ENCODE measurements around the gene CTNNA3.
"Not testable (repeated sequence)": the region's sequence is repeated elsewhere in the genome, so short reads cannot be mapped to it uniquely, and the experiment has no call there.

The CTNNA3 gene

GRCh38 chr10:67257018-67257417 lies 439.0 kb downstream of the CTNNA3 start:
- no peak for DNase-seq

GRCh38 chr10:67250686-67251085 lies 445.3 kb downstream of the CTNNA3 start:
- no peak for DNase-seq

GRCh38 chr10:67246066-67246555 lies 449.9 kb downstream of the CTNNA3 start:
- no peak for DNase-seq

DNA sequence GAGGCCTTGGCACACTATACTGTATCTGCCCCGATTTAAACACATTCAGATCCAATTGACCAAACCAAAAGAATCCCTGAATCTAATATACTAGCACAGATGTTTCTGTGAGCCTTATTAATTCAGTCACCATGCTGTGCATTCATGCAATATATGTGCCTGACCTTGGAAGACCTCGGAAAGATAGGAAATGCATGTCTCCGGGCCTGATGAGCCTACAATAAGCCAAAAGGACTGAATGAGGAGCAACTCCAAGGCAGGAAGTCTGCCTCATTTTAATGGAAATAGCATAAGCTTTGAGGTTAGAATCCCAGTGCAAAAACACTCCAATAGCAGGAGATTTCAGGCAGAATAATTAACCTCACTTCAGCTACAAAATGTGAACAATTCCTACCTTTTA lies 453.5 kb downstream of the CTNNA3 start:
- no peak for DNase-seq

DNA sequence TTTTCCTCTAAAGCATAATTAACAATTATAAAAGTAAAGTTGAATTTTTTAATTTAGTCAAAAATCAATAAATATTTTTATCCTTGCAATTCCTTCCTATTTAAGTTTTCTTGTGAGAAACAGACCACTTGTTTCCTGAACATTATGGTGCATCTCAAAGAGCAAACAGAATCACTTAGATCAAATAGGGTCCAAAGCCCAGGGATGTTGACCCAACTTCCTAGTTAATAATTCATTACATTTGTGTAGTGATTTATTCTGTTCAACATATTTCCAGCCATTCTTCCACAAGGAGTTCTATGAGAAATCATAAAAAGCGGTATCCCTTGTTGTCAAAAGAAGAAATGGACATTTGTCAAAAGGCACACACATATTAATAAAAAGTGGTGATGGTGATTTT lies 454.5 kb downstream of the CTNNA3 start:
- DNase-seq = no peak

DNA sequence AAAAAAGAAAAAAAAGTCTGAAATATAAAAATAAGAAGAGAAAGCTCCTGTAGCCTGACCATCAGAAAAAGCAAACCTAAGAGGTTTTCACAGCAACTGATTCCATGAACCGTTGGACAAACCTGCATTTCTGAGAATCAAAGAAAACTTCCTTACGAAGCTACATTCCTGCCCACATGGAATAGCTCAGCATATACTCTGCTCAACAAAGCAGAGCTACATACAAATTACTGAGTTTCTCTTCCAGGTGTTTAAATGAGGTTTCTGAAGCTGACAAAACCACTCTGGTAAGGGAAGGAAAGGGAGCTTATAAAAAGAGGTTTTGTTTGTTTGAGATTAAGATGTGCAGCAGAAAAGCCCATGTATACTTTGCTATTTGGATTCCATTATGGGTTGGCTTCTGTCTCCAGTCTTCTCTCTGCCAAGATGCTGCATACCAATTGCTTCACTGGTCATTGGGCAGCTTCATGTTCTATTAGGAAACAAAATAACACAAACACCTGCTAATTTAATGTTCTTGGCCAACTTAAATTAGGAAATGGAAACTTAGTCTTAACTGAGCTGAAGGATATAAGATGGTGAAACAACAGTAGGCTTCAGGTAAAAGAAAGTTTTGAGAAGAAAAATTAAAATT lies 456.0 kb downstream of the CTNNA3 start:
- DNase-seq = no peak

DNA sequence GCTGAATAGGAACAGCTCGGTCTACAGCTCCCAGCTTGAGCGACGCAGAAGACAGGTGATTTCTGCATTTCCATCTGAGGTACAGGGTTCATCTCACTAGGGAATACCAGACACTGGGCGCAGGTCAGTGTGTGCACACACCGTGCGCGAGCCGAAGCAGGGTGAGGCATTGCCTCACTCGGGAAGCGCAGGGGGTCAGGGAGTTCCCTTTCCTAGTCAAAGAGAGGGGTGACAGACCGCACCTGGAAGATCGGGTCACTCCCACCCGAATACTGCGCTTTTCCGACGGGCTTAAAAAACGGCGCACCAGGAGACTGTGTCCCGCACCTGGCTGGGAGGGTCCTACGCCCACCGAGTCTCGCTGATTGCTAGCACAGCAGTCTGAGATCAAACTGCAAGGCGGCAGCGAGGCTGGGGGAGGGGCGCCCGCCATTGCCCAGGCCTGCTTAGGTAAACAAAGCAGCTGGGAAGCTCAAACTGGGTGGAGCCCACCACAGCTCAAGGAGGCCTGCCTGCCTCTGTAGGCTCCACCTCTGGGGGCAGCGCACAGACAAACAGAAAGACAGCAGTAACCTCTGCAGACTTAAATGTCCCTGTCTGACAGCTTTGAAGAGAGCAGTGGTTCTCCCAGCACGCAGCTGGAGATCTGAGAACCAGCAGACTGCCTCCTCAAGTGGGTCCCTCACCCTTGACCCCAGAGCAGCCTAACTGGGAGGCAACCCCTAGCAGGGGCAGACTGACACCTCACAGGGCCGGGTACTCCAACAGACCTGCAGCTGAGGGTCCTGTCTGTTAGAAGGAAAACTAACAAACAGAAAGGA lies 465.1 kb downstream of the CTNNA3 start:
- DNase-seq = not testable (repeated sequence)

DNA sequence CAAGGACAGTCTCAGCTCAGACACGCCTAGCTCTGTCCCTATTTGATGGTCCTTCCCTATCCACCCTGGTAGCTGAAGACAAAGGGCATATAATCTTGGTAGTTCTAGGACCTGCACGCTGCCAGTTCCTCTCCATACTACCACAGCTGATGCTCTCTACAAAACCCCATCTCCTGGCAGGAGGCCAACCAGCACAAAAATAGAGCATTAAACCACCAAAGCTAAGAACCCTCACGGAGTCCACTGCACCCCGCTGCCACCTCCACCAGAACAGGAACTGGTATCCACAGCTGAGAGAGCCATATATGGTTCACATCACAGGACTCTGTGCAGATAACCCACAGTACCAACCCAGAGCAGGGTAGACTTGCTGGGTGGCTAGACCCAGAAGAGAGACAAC lies 470.8 kb downstream of the CTNNA3 start:
- DNase-seq = no peak

- DNase-seq = no peak
Observed at GRCh38 chr10:67224553-67224952, 471.4 kb downstream of the CTNNA3 start.

DNA sequence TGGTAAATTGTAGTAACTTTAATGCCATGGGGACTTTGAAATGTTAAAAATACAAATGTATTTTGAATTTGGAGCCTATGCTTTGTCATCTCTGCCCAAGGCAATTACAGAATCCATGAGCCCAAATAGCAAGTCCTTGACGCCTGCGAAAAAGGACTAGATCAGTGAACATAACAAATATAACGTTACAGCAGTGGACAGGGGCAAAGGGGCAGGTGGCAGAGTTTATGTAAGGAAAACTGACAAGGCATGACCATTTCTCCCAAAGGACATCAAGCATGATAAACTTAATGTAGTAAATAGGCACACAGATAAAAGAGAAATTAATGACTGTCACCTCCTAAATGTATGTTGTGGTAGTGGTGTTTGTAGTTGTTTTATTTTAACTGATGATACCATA lies 473.1 kb downstream of the CTNNA3 start:
- DNase-seq = no peak

DNA sequence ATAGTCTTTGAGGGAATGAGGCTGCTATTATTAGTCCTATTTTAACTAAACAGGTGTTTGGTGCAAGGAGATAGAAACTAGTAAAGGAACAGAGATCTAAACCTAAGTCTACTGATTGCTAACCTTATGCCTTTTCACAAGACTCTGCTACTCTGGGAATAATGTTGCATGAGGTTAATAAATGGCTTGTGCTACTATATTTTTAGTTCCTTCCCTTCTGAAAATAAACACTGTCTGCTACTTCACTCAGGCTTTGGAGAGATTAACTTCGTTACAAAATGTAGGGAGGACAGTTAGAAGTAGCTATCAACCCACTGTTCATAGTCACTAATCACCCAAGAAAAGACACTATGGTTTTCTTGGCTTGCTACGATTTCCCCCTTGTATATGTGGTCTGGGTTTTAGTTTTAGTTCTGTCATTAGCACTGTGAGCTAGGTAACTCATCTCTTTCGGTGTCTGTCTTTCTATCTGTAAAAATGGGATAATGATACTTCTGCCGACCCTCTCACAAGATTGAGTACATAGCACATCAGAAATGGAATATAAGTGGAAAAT lies 474.0 kb downstream of the CTNNA3 start:
- no peak for DNase-seq

DNA sequence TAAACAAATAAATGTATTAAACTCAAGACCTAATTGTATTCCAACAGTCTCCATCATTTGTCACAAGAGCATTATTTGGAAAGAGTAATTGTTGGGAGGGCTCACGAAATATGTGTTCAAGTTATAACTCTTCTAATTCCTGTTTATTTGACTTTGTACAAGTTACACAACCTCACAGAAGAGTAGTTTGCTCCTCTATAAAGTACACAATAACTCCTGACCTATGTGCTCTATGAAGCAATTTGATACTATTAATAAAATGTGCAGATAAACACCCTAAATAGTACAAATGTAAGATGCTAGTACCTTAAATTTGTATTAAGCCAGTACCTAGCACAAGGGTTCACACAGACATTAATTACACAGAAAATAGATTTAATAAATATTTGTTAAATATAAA lies 484.3 kb downstream of the CTNNA3 start:
- DNase-seq = no peak

- not testable (repeated sequence) for DNase-seq
Observed at GRCh38 chr10:67207923-67208322, 488.1 kb downstream of the CTNNA3 start.

DNA sequence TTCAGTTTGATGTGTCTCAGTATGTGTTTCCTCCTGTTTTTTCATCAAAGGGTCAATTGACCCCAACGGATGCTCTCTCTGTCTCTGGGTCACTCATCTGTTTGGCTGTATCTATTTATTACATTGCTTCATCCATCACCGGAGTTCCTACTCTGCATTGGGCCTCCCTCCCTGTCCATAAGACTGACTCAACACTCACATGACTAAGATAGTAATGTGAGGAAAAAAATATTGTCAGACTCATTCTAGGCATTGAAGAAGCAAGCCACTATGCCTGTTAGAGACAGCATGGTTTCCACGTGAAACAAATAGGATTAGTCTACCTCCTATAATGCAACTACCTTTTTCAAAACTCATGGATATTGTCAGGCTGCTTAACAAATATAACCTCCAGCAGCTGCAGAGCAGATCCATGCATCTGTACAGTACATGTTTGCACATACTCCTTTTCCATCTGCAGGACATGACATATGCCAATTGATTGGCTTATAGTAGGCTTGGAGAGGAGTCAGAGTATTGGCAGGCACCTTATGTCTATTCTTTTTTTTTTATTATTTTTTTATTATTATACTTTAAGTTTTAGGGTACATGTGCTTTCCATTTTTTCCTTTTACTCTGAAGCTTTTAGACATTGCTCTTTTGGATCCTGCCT lies 495.0 kb downstream of the CTNNA3 start:
- DNase-seq = no peak

- DNase-seq = no peak
Observed at GRCh38 chr10:67175354-67175753, 520.6 kb downstream of the CTNNA3 start.

GRCh38 chr10:67173787-67174186 lies 522.2 kb downstream of the CTNNA3 start:
- no peak for DNase-seq

DNA sequence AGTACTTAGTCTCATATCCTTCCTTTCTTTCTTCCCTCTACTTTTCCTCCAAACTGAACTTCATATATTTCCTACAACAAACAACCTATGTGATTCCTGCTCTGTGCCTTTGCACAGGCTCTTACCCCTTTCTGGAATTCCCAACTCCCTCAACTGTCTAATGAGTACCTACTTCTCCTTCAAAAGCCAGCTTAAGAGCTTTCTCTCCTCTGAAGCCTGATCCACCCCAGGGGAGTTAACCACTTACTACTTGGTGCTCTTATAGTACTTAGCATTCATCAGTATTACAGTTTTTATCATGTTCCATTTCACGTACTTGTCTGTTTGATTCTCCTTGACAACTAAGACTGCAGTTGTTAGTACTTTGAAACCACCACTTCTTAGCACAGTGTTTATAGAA lies 524.0 kb downstream of the CTNNA3 start:
- no peak for DNase-seq

DNA sequence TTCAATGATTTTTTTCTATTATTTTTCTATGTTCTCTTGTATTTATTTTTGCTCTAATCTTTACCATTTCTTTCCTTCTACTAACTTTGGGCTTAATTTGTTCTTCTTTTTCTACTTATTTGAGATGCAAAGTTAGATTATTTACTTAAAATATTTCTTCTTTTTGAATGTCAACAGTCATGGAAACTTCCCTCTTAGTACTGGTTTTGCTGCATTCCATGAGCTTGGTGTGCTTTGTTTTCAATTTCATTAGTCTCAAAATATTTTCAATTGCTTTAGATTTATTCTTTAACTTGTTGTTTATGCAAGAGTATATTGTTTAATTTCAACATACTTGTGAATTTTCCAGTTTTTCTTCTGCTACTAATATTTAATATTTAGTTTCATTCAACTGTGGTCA lies 539.8 kb downstream of the CTNNA3 start:
- DNase-seq = no peak

- DNase-seq = no peak
Observed at GRCh38 chr10:67151471-67151870, 544.5 kb downstream of the CTNNA3 start.

GRCh38 chr10:67144530-67144929 lies 551.5 kb downstream of the CTNNA3 start:
- DNase-seq = no peak

GRCh38 chr10:67141300-67141699 lies 554.7 kb downstream of the CTNNA3 start:
- DNase-seq = no peak

- no peak for DNase-seq
Observed at GRCh38 chr10:67140641-67141040, 555.4 kb downstream of the CTNNA3 start.
